H1 (cell line): ENCODE results near the gene LRBA. TPM values are rescaled to one million over a fixed set of nuclear protein-coding genes. Genes with fewer than 3 reads are reported as not detected.

Source experiments
- CTCF ChIA-PET: fragments of 300-600 bp; sonication (Branson Sonifier 250); formaldehyde crosslinking; loops from one replicate; lab custom pipeline; 2021; ENCODE audit not compliant: partially characterized antibody; lab: Charles Lee
- POLR2A ChIA-PET: fragments of 300-600 bp; sonication (Branson Sonifier 250); formaldehyde crosslinking; loops from one replicate; lab custom pipeline; 2021; ENCODE audit warnings: inconsistent platforms; ENCODE audit not compliant: partially characterized antibody; lab: Charles Lee
- DNase-seq, 2 experiments: peaks; one replicate each; pipeline versions ENCODE4 v3.0.0 to v3.0.0-alpha.2; 2010 to 2022; ENCODE audit warnings: low spot score in 2 of 2, low read depth in 1 of 2, mixed read lengths in 1 of 2
- FAIRE-seq: peaks from 2 replicates; lab custom pipeline; 2011; peaks lifted over from hg19 to GRCh38; lab: Jason Lieb, UNC
- H2AFZ ChIP-seq: 2 replicates; pipeline ENCODE4 v1.8.1; 2012; ENCODE audit warnings: low read length, inconsistent platforms
- H2AK5ac ChIP-seq: 2 replicates; pipeline ENCODE4 v1.6.1; 2013; ENCODE audit warnings: low read depth, low read length
- H2BK120ac ChIP-seq: replicated peaks from 2 replicates; pipeline ENCODE3; 2013; ENCODE audit warnings: low read depth, low read length, inconsistent platforms
- H2BK12ac ChIP-seq: 2 replicates; pipeline ENCODE4 v1.6.1; 2013; ENCODE audit warnings: low read depth, low read length
- H2BK15ac ChIP-seq: 2 replicates; pipeline ENCODE4 v1.6.1; 2013; ENCODE audit warnings: low read length
- H2BK20ac ChIP-seq: 2 replicates; pipeline ENCODE4 v1.6.1; 2013; ENCODE audit warnings: low read length
- H2BK5ac ChIP-seq: 2 replicates; pipeline ENCODE4 v1.6.1; 2013; ENCODE audit warnings: low read depth, low read length
- H3K14ac ChIP-seq: 2 replicates; pipeline ENCODE4 v1.6.1; 2013; ENCODE audit warnings: inconsistent platforms; ENCODE audit not compliant: insufficient read length
- H3K18ac ChIP-seq: 2 replicates; pipeline ENCODE4 v1.6.1; 2013; ENCODE audit warnings: low read length; ENCODE audit errors: extremely low read depth
- H3K23ac ChIP-seq: 2 replicates; pipeline ENCODE4 v1.6.1; 2013; ENCODE audit warnings: inconsistent platforms; ENCODE audit not compliant: insufficient read length
- H3K23me2 ChIP-seq: 2 replicates; pipeline ENCODE4 v1.6.1; 2013; ENCODE audit warnings: low read depth, low read length
- H3K27ac ChIP-seq: 2 replicates; pipeline ENCODE4 v1.6.1; 2011; ENCODE audit warnings: low read depth, low read length, inconsistent platforms
- H3K27me3 ChIP-seq, 4 experiments: replicated peaks in 1 of 4; 1 replicate in 1 of 4; 2 replicates in 3 of 4; pipeline versions ENCODE4 v1.6.1 to v1.8.1; 2011 to 2013; ENCODE audit warnings: low read length in 3 of 4, mild to moderate bottlenecking in 3 of 4, inconsistent platforms in 2 of 4, mixed read lengths in 2 of 4, moderate library complexity in 1 of 4; ENCODE audit not compliant: control insufficient read depth in 3 of 4, insufficient read depth in 3 of 4; ENCODE audit errors: extremely low read depth in 1 of 4
- H3K36me3 ChIP-seq, 4 experiments: 2 replicates each; pipeline versions ENCODE4 v1.6.1 to v1.8.1; 2011 to 2013; ENCODE audit warnings: mild to moderate bottlenecking in 4 of 4, low read length in 3 of 4, moderate library complexity in 2 of 4, control low read depth in 1 of 4, inconsistent platforms in 1 of 4; ENCODE audit not compliant: insufficient read depth in 4 of 4, control insufficient read depth in 2 of 4
- H3K4ac ChIP-seq: replicated peaks from 2 replicates; pipeline ENCODE3; 2013; ENCODE audit warnings: low read length, low read depth, mixed read lengths, inconsistent platforms; ENCODE audit not compliant: insufficient read length
- H3K4me1 ChIP-seq, 4 experiments: replicated peaks in 1 of 4; 1 replicate in 1 of 4; 2 replicates in 3 of 4; pipeline versions ENCODE4 v1.6.1 to v1.8.1; 2011 to 2013; ENCODE audit warnings: low read length in 3 of 4, inconsistent platforms in 2 of 4, mixed read lengths in 1 of 4; ENCODE audit not compliant: insufficient read depth in 4 of 4, control insufficient read depth in 3 of 4
- H3K4me2 ChIP-seq, 2 experiments: 2 replicates each; pipeline versions ENCODE4 v1.6.1 to v1.8.1; 2011 to 2013; ENCODE audit warnings: low read depth in 2 of 2, low read length in 2 of 2, control low read depth in 1 of 2, inconsistent platforms in 1 of 2, mild to moderate bottlenecking in 1 of 2; ENCODE audit not compliant: insufficient read depth in 1 of 2
- H3K4me3 ChIP-seq, 4 experiments: fragments of 200-600, 300-600 bp in 1 of 4; sonication (generic), shearing (Covaris generic), sonication (Bioruptor Twin) in 1 of 4; 2 replicates each; pipeline versions ENCODE4 v1.5.1 to v1.8.1; 2011 to 2016; ENCODE audit warnings: low read length in 4 of 4, low read depth in 3 of 4, control low read depth in 2 of 4, inconsistent platforms in 2 of 4, mild to moderate bottlenecking in 2 of 4, mixed read lengths in 1 of 4, moderate library complexity in 1 of 4; ENCODE audit not compliant: insufficient read depth in 2 of 4; ENCODE audit errors: extremely low read depth in 1 of 4
- H3K56ac ChIP-seq: replicated peaks from 2 replicates; pipeline ENCODE3; 2013; ENCODE audit warnings: low read depth, mild to moderate bottlenecking, mixed read lengths, low read length, inconsistent platforms; ENCODE audit not compliant: insufficient read length
- H3K79me1 ChIP-seq: 2 replicates; pipeline ENCODE4 v1.6.1; 2013; ENCODE audit warnings: low read depth, low read length, control low read depth
- H3K79me2 ChIP-seq, 2 experiments: 2 replicates each; pipeline versions ENCODE4 v1.6.1 to v1.8.1; 2012 to 2013; ENCODE audit warnings: low read length in 2 of 2, mild to moderate bottlenecking in 2 of 2, inconsistent platforms in 1 of 2; ENCODE audit not compliant: insufficient read depth in 2 of 2, control insufficient read depth in 1 of 2
- H3K9ac ChIP-seq, 4 experiments: replicated peaks in 1 of 4; 1 replicate in 1 of 4; 2 replicates in 3 of 4; pipeline versions ENCODE4 v1.6.1 to v1.8.1; 2011 to 2013; ENCODE audit warnings: low read depth in 3 of 4, low read length in 3 of 4, control low read depth in 2 of 4, mild to moderate bottlenecking in 2 of 4, moderate library complexity in 2 of 4, inconsistent platforms in 1 of 4; ENCODE audit errors: extremely low read depth in 1 of 4
- H3K9me3 ChIP-seq, 2 experiments: 2 replicates each; pipeline versions ENCODE4 v1.6.1 to v1.8.1; 2012 to 2013; ENCODE audit warnings: mild to moderate bottlenecking in 2 of 2, moderate library complexity in 2 of 2, control low read depth in 1 of 2, inconsistent platforms in 1 of 2, low read depth in 1 of 2, low read length in 1 of 2, mixed read lengths in 1 of 2; ENCODE audit not compliant: insufficient read depth in 2 of 2
- H4K20me1 ChIP-seq, 2 experiments: replicated peaks in 1 of 2; 2 replicates each; pipeline versions ENCODE3 to v1.8.1; 2011 to 2013; ENCODE audit warnings: inconsistent platforms in 2 of 2, low read length in 2 of 2, mild to moderate bottlenecking in 1 of 2; ENCODE audit not compliant: insufficient read depth in 2 of 2, control insufficient read depth in 1 of 2
- H4K5ac ChIP-seq: 2 replicates; pipeline ENCODE4 v1.6.1; 2013; ENCODE audit warnings: low read length, low read depth, mixed read lengths, inconsistent platforms; ENCODE audit not compliant: insufficient read length
- H4K8ac ChIP-seq: 2 replicates; pipeline ENCODE4 v1.8.0; 2013; ENCODE audit warnings: mild to moderate bottlenecking, moderate library complexity, low read length, inconsistent platforms; ENCODE audit not compliant: insufficient read depth; ENCODE audit errors: extremely low read depth
- H4K91ac ChIP-seq: replicated peaks from 2 replicates; pipeline ENCODE3; 2013; ENCODE audit warnings: low read length, mixed read lengths, inconsistent platforms; ENCODE audit not compliant: insufficient read length
- BACH1 ChIP-seq: IDR thresholded peaks from 2 replicates; pipeline ENCODE4 v1.6.1; 2012; ENCODE audit warnings: low read length, improper control_type of control experiment
- CBX8 ChIP-seq: fragments of 300-800, 300-1000 bp; sonication (generic); IDR thresholded peaks from 2 replicates; pipeline ENCODE4 v1.7.1; 2016; ENCODE audit warnings: low read depth, low read length, borderline replicate concordance
- CTBP2 ChIP-seq: IDR thresholded peaks from 2 replicates; pipeline ENCODE4 v1.7.0; 2011; ENCODE audit warnings: borderline replicate concordance, mild to moderate bottlenecking, moderate library complexity, mixed read lengths, low read length; ENCODE audit not compliant: insufficient read depth, insufficient read length
- GABPA ChIP-seq: IDR thresholded peaks from 2 replicates; pipeline ENCODE4 v1.6.1; 2011; ENCODE audit warnings: mild to moderate bottlenecking, low read length, moderate library complexity, borderline replicate concordance; ENCODE audit not compliant: insufficient read depth
- GTF2F1 ChIP-seq: IDR thresholded peaks from 2 replicates; pipeline ENCODE4 v1.6.1; 2012; ENCODE audit warnings: low read depth, low read length, improper control_type of control experiment, borderline replicate concordance
- HDAC6 ChIP-seq: IDR thresholded peaks from one replicate; pipeline ENCODE4 v1.7.1; 2012; ENCODE audit warnings: low read depth, mild to moderate bottlenecking, inconsistent platforms, low read length, moderate library complexity
- KDM1A ChIP-seq: fragments of 200-600, 300-600 bp; sonication (generic); IDR thresholded peaks from 2 replicates; pipeline ENCODE4 v1.7.1; 2016; ENCODE audit warnings: mild to moderate bottlenecking, low read length, borderline replicate concordance
- KDM4A ChIP-seq: IDR thresholded peaks from one replicate; pipeline ENCODE4 v1.7.1; 2012; ENCODE audit warnings: low read depth, mild to moderate bottlenecking, moderate library complexity, low read length, inconsistent platforms; ENCODE audit not compliant: severe bottlenecking
- KDM5A ChIP-seq: fragments of 200-600 bp; IDR thresholded peaks from 2 replicates; pipeline ENCODE4 v1.7.1; 2012; ENCODE audit warnings: mild to moderate bottlenecking, low read length, inconsistent platforms, mixed read lengths
- RFX5 ChIP-seq: IDR thresholded peaks from 2 replicates; pipeline ENCODE4 v1.6.1; 2011; ENCODE audit warnings: low read depth, low read length, improper control_type of control experiment, borderline replicate concordance
- SIRT6 ChIP-seq: IDR thresholded peaks from one replicate; pipeline ENCODE4 v1.7.1; 2012; ENCODE audit warnings: low read length, inconsistent platforms
- SIX5 ChIP-seq: IDR thresholded peaks from 2 replicates; pipeline ENCODE4 v1.6.1; 2011; ENCODE audit warnings: mild to moderate bottlenecking, low read depth, low read length
- ZNF274 ChIP-seq: IDR thresholded peaks from 2 replicates; pipeline ENCODE4 v1.7.0; 2012; ENCODE audit warnings: low read length, borderline replicate concordance; ENCODE audit errors: extremely low read depth
- WGBS, 2 experiments: shearing (Covaris generic) in 1 of 2; methylation state at CpG; one replicate each; pipeline versions ENCODE4 v1.1.6 to v1.1.7; 2013 to 2015; ENCODE audit warnings: low lambda C conversion rate in 2 of 2, mixed read lengths in 2 of 2, inconsistent platforms in 1 of 2, low coverage in 1 of 2, missing lambda C conversion rate in 1 of 2; ENCODE audit not compliant: insufficient replicate concordance in 2 of 2, insufficient coverage in 1 of 2, insufficient read length in 1 of 2; ENCODE audit errors: extremely low coverage in 1 of 2, missing lambda C conversion rate in 1 of 2; 5-methylcytosine and 5-hydroxymethylcytosine counted together
- polyA plus RNA-seq, 7 experiments: library from polyadenylated mRNA; depleted of rRNA in 3 of 7; stranded (reverse) in 5 of 7; unstranded in 2 of 7; fragments of >200 nt in 5 of 7; fragments of 200-250 nt in 2 of 7; gene quantifications; 1 replicate in 5 of 7; 2 replicates in 1 of 7; 4 replicates in 1 of 7; pipeline versions ENCODE4 v1.2.1 to v1.2.3, GENCODE V29; 2011 to 2013; ENCODE audit warnings: missing spikeins in 2 of 7, mixed read lengths in 2 of 7
- total RNA-seq: library from RNA; stranded (reverse); fragmentation: NEBNext Ultra II Directional; extraction: Animal tissue kit (Norgen Biotek cat#: 25700); gene quantifications from 2 replicates; pipeline ENCODE4 v1.2.1, GENCODE V29; 2021

LRBA gene
- total and polyA plus RNA-seq, 2 of the 8 experiments (the other 6 are each of a cell fraction or from before 2014, with no cell fraction given): 54.6 to 83.2 TPM

GRCh38 chr4:150903603-150904002, 111.5 kb downstream of the LRBA start:
- Histone ChIP-seq H3K4me1 (no peaks in the 10 kb centered on the region), H3K4ac (no peak overlapping the region), H3K23me2 (no peaks in the 10 kb centered on the region), H2BK5ac (no peak overlapping the region), H4K5ac (no peak overlapping the region), H2BK20ac (no peak overlapping the region), H2AFZ (no peak overlapping the region), H4K91ac (no peak overlapping the region), H3K27me3 (no peaks in the 10 kb centered on the region), H4K20me1 (no peaks in the 10 kb centered on the region), H3K9ac (no peak overlapping the region), H2BK12ac (no peak overlapping the region), H3K56ac (no peak overlapping the region), H2BK15ac (no peak overlapping the region), H3K14ac (no peak overlapping the region), H3K36me3 (peaks cover 0 to 33% (median 9%) of the 10 kb centered on the region in 4 experiments; a peak in 5 of 8 replicates), H3K23ac (no peak overlapping the region), H2AK5ac (no peak overlapping the region), H3K79me1 (no peaks in the 10 kb centered on the region; the same call in 1 of the 2 replicates), H3K9me3 (no peaks in the 10 kb centered on the region), H3K27ac (no peak overlapping the region), H3K79me2 (no peaks in the 10 kb centered on the region), H4K8ac (no peak overlapping the region), H3K18ac (no peak overlapping the region), H2BK120ac (no peak overlapping the region), H3K4me2 (no peak overlapping the region), H3K4me3 (no peak overlapping the region)
- no peak for DNase-seq
- 82% methylated on average over 2 of the region's 2 CpGs; no CpG with 5 or more reads in 1 of the 2 experiments for WGBS, 2 experiments
- no peak for FAIRE-seq
- no peak for TF ChIP-seq GABPA
- no peak for TF ChIP-seq KDM4A
- no peak for TF ChIP-seq KDM5A
- TF ChIP-seq SIRT6: no peak
- no peak for TF ChIP-seq GTF2F1
- no peak for TF ChIP-seq KDM1A
- no peak for TF ChIP-seq RFX5
- TF ChIP-seq CBX8: no peak
- no peak for TF ChIP-seq SIX5
- no peak for TF ChIP-seq CTBP2
- TF ChIP-seq HDAC6: no peak
- no peak for TF ChIP-seq BACH1
- no peak for TF ChIP-seq ZNF274
- POLR2A ChIA-PET: no interaction called here
- CTCF ChIA-PET: interaction anchor here (1.0 kb wide), 1 partner anchor 73 kb away, joined by 3 read pairs; no protein-coding TSS in a partner anchor
